ENCODE measurements around the gene GNAT3.

GRCh38 chr7:80521809-80522208, 9.9 kb upstream of the GNAT3 start:
- TF ChIP-seq GATA2 (IDR thresholded peaks at IDR 0.05; ENCODE audit: low read depth, low read length) = no peak
- no peak for TF ChIP-seq GATA3 (IDR thresholded peaks at IDR 0.05; ENCODE audit: low read depth, low read length)
